GM15510 (cell line): ENCODE measurements around the gene G6PD.
A peak's percentile ranks its signal among the peaks of the same experiment; 100 is the strongest.

Experiments
- POLR2A ChIP-seq: IDR thresholded peaks from 3 replicates; pipeline ENCODE4 v1.6.1; 2011; ENCODE audit warnings: borderline replicate concordance; ENCODE audit not compliant: insufficient read length; ENCODE audit errors: extremely low read depth

G6PD gene

DNA sequence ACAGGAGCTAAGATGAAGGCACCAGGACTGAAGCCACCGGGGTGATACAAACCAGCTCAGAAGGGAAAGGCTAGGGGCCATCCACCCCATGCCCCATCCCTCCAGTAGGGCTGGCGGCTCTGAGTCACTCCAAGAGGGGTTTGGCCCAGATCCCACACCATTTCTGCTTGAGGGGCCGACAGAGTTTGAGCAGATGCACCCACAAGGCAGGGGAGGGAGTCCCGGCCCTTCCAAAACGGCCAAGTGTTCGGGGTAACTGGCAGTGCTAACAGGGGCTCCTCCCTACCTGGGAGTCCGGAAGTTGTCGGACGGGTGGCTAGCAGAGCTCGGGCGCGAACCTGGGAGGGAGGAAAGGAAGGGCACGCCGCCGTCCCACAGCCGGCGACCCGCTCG is 56.6 kb downstream of the G6PD start:
- no peak for TF ChIP-seq POLR2A

- no peak for TF ChIP-seq POLR2A
These were observed 57.5 kb downstream of the G6PD start for GRCh38 chrX:154489182-154489581.

GRCh38 chrX:154488336-154489075 is 58.1 kb downstream of the G6PD start:
- no peak for TF ChIP-seq POLR2A

DNA sequence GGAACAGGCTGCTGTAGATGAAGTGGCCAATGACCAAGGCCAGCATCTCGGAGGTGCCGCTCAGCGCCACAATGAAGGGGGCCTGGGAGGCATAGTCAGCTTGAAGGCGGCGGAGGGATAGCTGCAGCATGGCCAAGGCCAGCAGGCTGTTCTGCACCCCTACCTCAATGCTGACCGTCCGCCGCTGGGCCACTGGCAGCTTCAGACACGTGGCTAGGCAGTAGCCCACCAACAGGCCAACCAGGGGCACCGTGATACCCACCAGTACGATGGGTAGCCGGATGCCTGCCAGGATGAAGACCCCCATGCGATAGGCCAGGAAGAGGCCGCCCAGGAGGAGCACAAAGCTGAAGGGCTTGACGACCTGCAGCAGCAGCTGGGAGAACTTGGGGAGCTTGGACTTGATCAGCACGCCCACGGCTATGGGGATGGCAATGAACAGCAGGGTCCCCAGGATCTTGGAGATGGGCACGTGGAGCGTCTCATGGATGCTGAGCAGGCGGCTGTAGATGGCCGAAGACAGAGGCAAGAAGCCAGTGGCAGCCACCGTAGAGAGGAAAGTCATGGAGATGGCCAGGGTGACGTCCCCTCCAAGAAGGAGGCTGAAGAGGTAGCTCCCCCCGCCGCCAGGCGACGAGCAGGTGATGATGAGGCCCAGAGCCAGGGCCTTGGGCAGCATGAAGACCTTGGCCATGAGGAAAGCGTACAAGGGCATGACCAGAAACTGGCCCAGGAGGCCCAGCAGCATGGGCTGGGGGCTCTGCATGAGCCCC is 58.9 kb downstream of the G6PD start:
- no peak for TF ChIP-seq POLR2A

GRCh38 chrX:154486396-154487207 is 60.0 kb downstream of the G6PD start, which contains the start of gene UBL4A:
TSS of gene UBL4A (minus strand) at chrX:154486615. CDS start at chrX:154486584, 31 bp downstream.
- TF ChIP-seq POLR2A = peak; percentile 54

DNA sequence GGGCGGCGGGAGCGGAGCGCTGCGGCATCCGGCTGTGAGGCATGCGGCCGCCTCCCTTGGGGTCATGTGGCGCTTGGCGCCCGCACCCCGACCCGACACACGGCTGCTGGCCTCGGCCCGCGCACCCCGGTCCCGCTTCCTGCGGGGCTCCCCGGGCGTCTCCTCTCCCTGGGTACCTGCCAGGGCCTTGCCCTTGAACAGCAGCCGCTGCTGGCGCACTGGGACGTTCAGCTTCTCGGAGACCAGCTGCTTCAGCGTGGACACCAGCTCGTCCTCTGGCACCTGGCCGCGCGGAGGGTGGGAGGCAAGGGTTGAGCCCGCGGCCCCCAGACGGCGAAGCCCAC is 60.6 kb downstream of the G6PD start:
- no peak for TF ChIP-seq POLR2A

DNA sequence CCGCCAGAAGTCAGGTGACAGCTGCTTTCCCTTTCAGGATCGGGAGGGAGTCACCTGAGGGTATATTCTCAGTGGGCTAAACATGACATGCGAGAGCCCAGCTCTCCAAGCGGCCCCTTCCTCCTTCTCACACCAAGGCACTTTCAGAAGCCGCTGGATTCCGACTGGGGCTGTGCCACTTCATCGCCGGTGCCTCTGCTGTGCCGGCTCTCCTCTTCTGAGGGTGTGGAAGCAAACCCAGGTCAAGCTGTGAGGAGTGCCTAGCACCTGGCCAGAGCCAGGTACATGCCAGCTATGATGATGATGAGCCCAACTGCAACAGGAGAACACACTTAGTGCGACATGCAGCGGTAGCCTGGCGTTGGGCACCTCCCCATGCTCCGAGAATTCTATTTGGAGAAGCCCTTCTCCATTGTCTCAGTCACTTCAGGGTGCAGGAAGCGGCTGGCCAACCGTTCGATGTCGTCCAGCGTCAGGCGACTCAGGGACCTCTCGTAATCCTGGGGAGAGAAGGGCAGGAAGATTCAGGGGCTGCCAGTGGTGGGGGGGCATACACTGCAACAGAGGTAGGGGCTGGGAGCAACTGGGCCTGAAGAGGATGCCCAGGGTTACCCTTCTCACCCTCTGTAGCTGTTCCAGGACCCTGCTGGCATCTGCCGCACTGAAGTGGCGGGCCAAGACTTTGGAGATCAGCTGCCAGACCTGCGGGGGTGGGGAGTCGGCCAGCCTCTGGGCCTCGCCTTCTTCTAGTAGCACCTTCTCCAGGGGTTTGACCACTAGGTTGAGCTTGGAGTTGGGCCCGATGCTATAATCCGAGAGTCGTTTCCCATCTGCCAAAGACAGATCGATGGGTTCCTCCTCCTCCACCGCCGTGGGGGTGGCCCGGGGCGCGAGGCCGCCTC is 61.2 kb downstream of the G6PD start:
- TF ChIP-seq POLR2A = no peak

DNA sequence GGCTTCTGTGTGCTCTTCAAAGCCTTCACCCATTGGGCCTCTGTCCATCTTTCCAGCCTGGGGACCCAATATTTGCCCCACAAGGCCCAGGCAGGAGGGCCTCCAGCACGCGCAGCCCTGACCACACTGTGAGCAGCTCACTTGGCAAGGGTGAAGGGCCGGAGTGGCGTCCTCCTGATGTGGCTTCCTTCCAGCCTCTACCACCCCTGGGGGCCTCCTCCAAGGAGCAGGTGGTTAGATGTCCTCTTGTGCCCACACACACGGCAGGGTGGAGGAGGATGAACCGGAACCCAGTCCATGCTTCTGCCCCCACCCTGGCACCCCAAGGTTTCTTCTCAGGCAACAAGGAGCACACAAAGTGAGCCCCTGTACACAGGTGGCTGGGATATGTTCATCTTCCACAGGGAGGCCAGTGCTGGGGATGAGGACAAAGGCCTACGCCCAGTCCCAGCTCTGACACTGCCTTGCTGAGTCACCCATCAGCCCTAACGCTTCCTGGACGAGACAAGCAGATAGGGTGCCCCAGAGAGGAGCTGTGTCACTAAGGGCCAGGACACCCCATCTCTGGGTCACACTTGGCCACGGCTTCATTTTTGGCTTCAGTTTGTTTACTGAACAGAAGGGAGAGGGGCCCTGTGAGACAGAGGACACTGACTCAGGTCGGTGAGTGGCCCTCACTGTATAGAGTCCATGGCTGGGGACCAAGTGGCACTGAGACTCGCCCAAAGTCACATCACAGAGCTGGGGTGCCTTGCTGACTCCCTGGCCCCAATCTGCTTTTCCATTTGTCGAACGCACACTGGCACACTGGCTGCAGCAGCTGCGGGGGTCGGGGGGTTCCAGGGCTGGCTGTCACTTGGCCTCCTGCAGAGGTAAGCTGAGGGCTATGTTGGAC is 62.1 kb downstream of the G6PD start:
- TF ChIP-seq POLR2A = no peak

DNA sequence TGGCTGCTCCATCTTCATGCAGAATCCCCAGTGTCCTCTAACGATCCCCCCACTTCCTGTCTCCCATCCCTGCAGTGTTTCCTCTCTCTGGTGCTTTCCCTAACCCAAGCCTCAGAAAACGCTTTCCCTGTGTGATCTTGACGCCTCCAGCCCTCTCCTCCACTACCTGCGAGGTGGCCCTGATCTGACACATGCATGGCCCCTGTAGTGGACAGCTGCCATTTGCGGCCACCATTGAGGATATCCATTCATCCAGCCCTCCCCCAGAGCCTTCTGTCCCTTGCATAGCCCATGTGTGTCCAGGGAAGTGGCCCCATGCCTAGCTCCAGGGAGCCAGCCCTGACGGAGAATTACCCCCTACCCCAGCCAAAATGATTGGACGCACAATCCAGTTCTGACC is 63.3 kb downstream of the G6PD start:
- no peak for TF ChIP-seq POLR2A

DNA sequence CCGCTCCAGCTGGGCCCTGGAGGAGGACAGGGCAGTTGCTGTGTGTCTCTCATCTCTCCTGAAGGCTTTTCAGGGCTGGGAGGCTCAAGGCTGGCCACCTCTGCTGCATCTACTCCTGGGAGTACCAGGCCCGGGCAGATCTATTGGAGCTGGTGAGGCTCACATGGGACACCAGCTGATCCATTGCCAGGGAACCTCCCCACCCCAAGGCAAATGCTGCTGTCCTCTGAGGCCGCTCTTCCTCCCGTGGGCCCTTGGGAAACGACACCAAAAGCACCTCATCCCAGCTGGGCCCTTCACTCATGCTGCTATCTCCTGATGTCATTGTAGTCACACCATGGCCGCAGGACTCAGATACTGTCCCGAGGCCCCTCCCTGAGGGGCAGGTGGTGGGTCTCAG is 63.9 kb downstream of the G6PD start:
- TF ChIP-seq POLR2A = no peak

DNA sequence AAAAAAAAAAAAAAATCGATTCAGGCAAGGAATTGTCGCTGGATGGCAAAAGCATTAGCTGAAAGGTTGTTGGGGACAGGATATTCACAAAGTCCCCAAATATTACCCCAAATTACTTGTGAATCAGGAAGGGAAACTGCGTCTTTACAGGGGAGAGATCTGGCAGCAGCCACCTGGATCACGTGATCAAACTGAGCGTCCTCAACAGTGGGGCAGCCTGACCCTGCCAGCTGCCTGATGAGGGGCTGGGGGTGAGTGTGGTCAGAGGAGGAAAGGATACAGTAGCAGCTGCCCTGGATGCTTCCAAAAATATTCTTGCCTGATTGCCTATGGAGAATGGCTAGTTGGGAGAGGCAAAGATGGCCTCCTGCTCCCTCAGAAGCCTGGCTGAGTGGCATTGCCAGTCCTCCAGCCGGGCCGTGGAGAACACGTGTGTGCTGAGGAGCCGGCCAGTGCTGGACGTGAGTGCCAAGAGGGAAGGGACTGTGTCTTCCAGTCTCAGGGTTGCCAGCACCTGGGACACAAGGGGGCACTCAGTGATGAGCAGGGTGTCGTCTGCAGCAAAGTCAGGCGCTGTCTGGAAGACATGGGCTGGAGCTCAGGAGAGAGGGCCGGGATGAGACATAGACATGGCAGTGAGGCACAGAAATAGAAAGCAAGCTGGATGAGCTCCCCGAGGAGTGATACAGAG is 64.6 kb downstream of the G6PD start:
- TF ChIP-seq POLR2A = no peak
